Transverse colon (tissue), 4 donors: ENCODE results near the gene FAM229B. TPM values are rescaled to one million over a fixed set of nuclear protein-coding genes. Genes with fewer than 3 reads are reported as not detected.

Source experiments
- DNase-seq: peaks from one replicate; pipeline ENCODE4 v3.0.0-alpha.2; 2019
- H3K27ac ChIP-seq, 4 donors: fragments of 200-600 bp; sonication (generic); 2 replicates each; pipeline ENCODE4 v1.5.1; 2016 to 2018; ENCODE audit warnings: inconsistent platforms in 4 of 4
- H3K27me3 ChIP-seq: fragments of 200-600 bp; sonication (generic); 2 replicates; pipeline ENCODE4 v1.5.1; 2017; ENCODE audit warnings: inconsistent platforms
- H3K36me3 ChIP-seq, 4 donors: fragments of 200-600 bp; sonication (generic); 2 replicates each; pipeline ENCODE4 v1.5.1; 2017 to 2019; ENCODE audit warnings: inconsistent platforms in 4 of 4
- H3K4me1 ChIP-seq, 4 donors: fragments of 200-600 bp; sonication (generic); 2 replicates each; pipeline ENCODE4 v1.5.1; 2017 to 2020; ENCODE audit warnings: inconsistent platforms in 4 of 4
- H3K4me3 ChIP-seq, 4 donors: fragments of 200-600 bp; sonication (generic); 1 replicate in 1 of 4; 2 replicates in 3 of 4; pipeline versions ENCODE4 v1.5.1 to v1.6.1; 2017 to 2019; ENCODE audit warnings: inconsistent platforms in 4 of 4
- H3K9me3 ChIP-seq, 2 donors: fragments of 200-600 bp; sonication (generic); 2 replicates each; pipeline ENCODE4 v1.5.1; 2017 to 2019; ENCODE audit warnings: inconsistent platforms in 2 of 2
- CTCF ChIP-seq, 5 experiments: fragments of 200-600 bp in 3 of 5; fragments of 450-650 bp in 2 of 5; sonication (generic) in 3 of 5; IDR thresholded peaks; 1 replicate in 2 of 5; 2 replicates in 3 of 5; pipeline ENCODE4 v1.5.1; 2016 to 2017; ENCODE audit warnings: antibody characterized with exemption in 5 of 5, inconsistent platforms in 3 of 5, mild to moderate bottlenecking in 2 of 5, moderate library complexity in 1 of 5
- EP300 ChIP-seq: sonication (generic); formaldehyde crosslinking; IDR thresholded peaks from one replicate; pipeline ENCODE4 v1.6.1; 2017; ENCODE audit warnings: antibody characterized with exemption, low read depth
- POLR2A ChIP-seq: fragments of 450-650 bp; IDR thresholded peaks from one replicate; pipeline ENCODE4 v1.6.1; 2016; ENCODE audit warnings: antibody characterized with exemption, mild to moderate bottlenecking, moderate library complexity
- POLR2AphosphoS5 ChIP-seq, 3 donors: sonication (generic); formaldehyde crosslinking; IDR thresholded peaks; one replicate each; pipeline ENCODE4 v1.6.1; 2016; ENCODE audit warnings: antibody characterized with exemption in 3 of 3
- WGBS, 2 donors: methylation state at CpG; one replicate each; pipeline ENCODE4 v1.1.5; 2018; ENCODE audit warnings: low coverage in 1 of 2; 5-methylcytosine and 5-hydroxymethylcytosine counted together
- in situ Hi-C, 4 donors: fragments of 200-750 bp; cut with MboI; loops; one replicate each; pipeline versions ENCODE4 v1.15.0 to v1.15.1; 2017; ENCODE audit warnings: low sequenced_read_pairs in 3 of 4, low pct_ligation_motif_present in 1 of 4, low pct_unique_long_range_greater_than_20kb in 1 of 4
- intact Hi-C: fragments of 100-400 bp; cut with DNase I; formaldehyde crosslinking; loops from one replicate; pipeline ENCODE4 v1.15.1; 2023; ENCODE audit warnings: low total_unique reads
- total RNA-seq, 4 donors: library from RNA; depleted of rRNA; stranded (reverse); fragments of >200 nt; gene quantifications; one replicate each; pipeline ENCODE4 v1.1.0, GENCODE V29; 2016

Gene FAM229B
- total RNA-seq, 4 donors from 2014 or later = 2.2 to 81.4 (median 8.7) TPM; not detected in 1

- Histone ChIP-seq H3K4me1 (no peaks in the 10 kb centered on the region), H3K36me3 (no peaks in the 10 kb centered on the region), H3K4me3 (no peak overlapping the region), H3K9me3 (no peaks in the 10 kb centered on the region), H3K27ac (peak overlapping the region in 2 of 4 donors; percentile 4 to 25), H3K27me3 (no peaks in the 10 kb centered on the region)
- TF ChIP-seq POLR2A = no peak
- TF ChIP-seq CTCF (IDR thresholded peaks at IDR 0.05) = no peak
- TF ChIP-seq EP300 = no peak
- TF ChIP-seq POLR2AphosphoS5 (IDR thresholded peaks at IDR 0.05) = no peak
- in situ Hi-C loops = no loop called here
- WGBS, 2 donors = 67 to 77% methylated on average over 4 to 9 of the region's 9 CpGs
- intact Hi-C loops = no loop called here
- DNase-seq = no peak
Observed at GRCh38 chr6:112109262-112109661, 21.9 kb downstream of the FAM229B start.

GRCh38 chr6:112113431-112113830 lies 26.0 kb downstream of the FAM229B start:
- Histone ChIP-seq H3K4me1 (no peaks in the 10 kb centered on the region), H3K27me3 (no peaks in the 10 kb centered on the region), H3K36me3 (no peaks in the 10 kb centered on the region), H3K27ac (no peak overlapping the region), H3K4me3 (no peak overlapping the region), H3K9me3 (no peaks in the 10 kb centered on the region)
- intact Hi-C loops (no loop called here), in situ Hi-C loops (no loop called here)
- WGBS, 2 donors = 51 to 64% methylated on average over 2 to 3 of the region's 3 CpGs
- TF ChIP-seq CTCF (IDR thresholded peaks at IDR 0.05) (no peak), POLR2AphosphoS5 (IDR thresholded peaks at IDR 0.05) (no peak), EP300 (no peak), POLR2A (no peak)
- no peak for DNase-seq

- no peak overlapping the region for H3K4me3 ChIP-seq
- no peak overlapping the region for H3K27ac ChIP-seq
- no peaks in the 10 kb centered on the region for H3K4me1 ChIP-seq
- no peak for DNase-seq
- intact Hi-C loops = no loop called here
- H3K36me3 ChIP-seq = peaks cover 0 to 2% (median 0%) of the 10 kb centered on the region in 4 donors
- no peaks in the 10 kb centered on the region for H3K27me3 ChIP-seq
- H3K9me3 ChIP-seq = no peaks in the 10 kb centered on the region
- no peak for TF ChIP-seq POLR2A
- no peak for TF ChIP-seq POLR2AphosphoS5 (IDR thresholded peaks at IDR 0.05)
- TF ChIP-seq EP300 = no peak
- TF ChIP-seq CTCF (IDR thresholded peaks at IDR 0.05) = no peak
- in situ Hi-C loops = no loop called here
Observed at GRCh38 chr6:112113918-112114317, 26.5 kb downstream of the FAM229B start.

- Histone ChIP-seq H3K4me3 (no peak overlapping the region), H3K4me1 (no peaks in the 10 kb centered on the region), H3K36me3 (peaks cover 0 to 8% (median 0%) of the 10 kb centered on the region in 4 donors), H3K27ac (no peak overlapping the region), H3K9me3 (no peaks in the 10 kb centered on the region), H3K27me3 (no peaks in the 10 kb centered on the region)
- no peak for TF ChIP-seq CTCF (IDR thresholded peaks at IDR 0.05)
- no peak for TF ChIP-seq POLR2AphosphoS5 (IDR thresholded peaks at IDR 0.05)
- no peak for TF ChIP-seq POLR2A
- TF ChIP-seq EP300 = no peak
- no peak for DNase-seq
- WGBS, 2 donors = 91 to 96% methylated on average over 2 to 3 of the region's 3 CpGs
- intact Hi-C loops = no loop called here
- in situ Hi-C loops = no loop called here
Observed at GRCh38 chr6:112114577-112115223, 27.3 kb downstream of the FAM229B start.
